H1 (cell line): ENCODE measurements around the gene PCNX1. TPM values are rescaled to one million over a fixed set of nuclear protein-coding genes. Genes with fewer than 3 reads are reported as not detected.

Experiments used
- CTCF ChIA-PET: fragments of 300-600 bp; sonication (Branson Sonifier 250); formaldehyde crosslinking; loops from one replicate; lab custom pipeline; 2021; ENCODE audit not compliant: partially characterized antibody; lab: Charles Lee
- POLR2A ChIA-PET: fragments of 300-600 bp; sonication (Branson Sonifier 250); formaldehyde crosslinking; loops from one replicate; lab custom pipeline; 2021; ENCODE audit warnings: inconsistent platforms; ENCODE audit not compliant: partially characterized antibody; lab: Charles Lee
- DNase-seq, 2 experiments: peaks; one replicate each; pipeline versions ENCODE4 v3.0.0 to v3.0.0-alpha.2; 2010 to 2022; ENCODE audit warnings: low spot score in 2 of 2, low read depth in 1 of 2, mixed read lengths in 1 of 2
- FAIRE-seq: peaks from 2 replicates; lab custom pipeline; 2011; peaks lifted over from hg19 to GRCh38; lab: Jason Lieb, UNC
- H2AFZ ChIP-seq: 2 replicates; pipeline ENCODE4 v1.8.1; 2012; ENCODE audit warnings: low read length, inconsistent platforms
- H2AK5ac ChIP-seq: 2 replicates; pipeline ENCODE4 v1.6.1; 2013; ENCODE audit warnings: low read depth, low read length
- H2BK120ac ChIP-seq: replicated peaks from 2 replicates; pipeline ENCODE3; 2013; ENCODE audit warnings: low read depth, low read length, inconsistent platforms
- H2BK12ac ChIP-seq: 2 replicates; pipeline ENCODE4 v1.6.1; 2013; ENCODE audit warnings: low read depth, low read length
- H2BK15ac ChIP-seq: 2 replicates; pipeline ENCODE4 v1.6.1; 2013; ENCODE audit warnings: low read length
- H2BK20ac ChIP-seq: 2 replicates; pipeline ENCODE4 v1.6.1; 2013; ENCODE audit warnings: low read length
- H2BK5ac ChIP-seq: 2 replicates; pipeline ENCODE4 v1.6.1; 2013; ENCODE audit warnings: low read depth, low read length
- H3K14ac ChIP-seq: 2 replicates; pipeline ENCODE4 v1.6.1; 2013; ENCODE audit warnings: inconsistent platforms; ENCODE audit not compliant: insufficient read length
- H3K18ac ChIP-seq: 2 replicates; pipeline ENCODE4 v1.6.1; 2013; ENCODE audit warnings: low read length; ENCODE audit errors: extremely low read depth
- H3K23ac ChIP-seq: 2 replicates; pipeline ENCODE4 v1.6.1; 2013; ENCODE audit warnings: inconsistent platforms; ENCODE audit not compliant: insufficient read length
- H3K23me2 ChIP-seq: 2 replicates; pipeline ENCODE4 v1.6.1; 2013; ENCODE audit warnings: low read depth, low read length
- H3K27ac ChIP-seq: 2 replicates; pipeline ENCODE4 v1.6.1; 2011; ENCODE audit warnings: low read depth, low read length, inconsistent platforms
- H3K27me3 ChIP-seq, 4 experiments: replicated peaks in 1 of 4; 1 replicate in 1 of 4; 2 replicates in 3 of 4; pipeline versions ENCODE4 v1.6.1 to v1.8.1; 2011 to 2013; ENCODE audit warnings: low read length in 3 of 4, mild to moderate bottlenecking in 3 of 4, inconsistent platforms in 2 of 4, mixed read lengths in 2 of 4, moderate library complexity in 1 of 4; ENCODE audit not compliant: control insufficient read depth in 3 of 4, insufficient read depth in 3 of 4; ENCODE audit errors: extremely low read depth in 1 of 4
- H3K36me3 ChIP-seq, 4 experiments: 2 replicates each; pipeline versions ENCODE4 v1.6.1 to v1.8.1; 2011 to 2013; ENCODE audit warnings: mild to moderate bottlenecking in 4 of 4, low read length in 3 of 4, moderate library complexity in 2 of 4, control low read depth in 1 of 4, inconsistent platforms in 1 of 4; ENCODE audit not compliant: insufficient read depth in 4 of 4, control insufficient read depth in 2 of 4
- H3K4ac ChIP-seq: replicated peaks from 2 replicates; pipeline ENCODE3; 2013; ENCODE audit warnings: low read length, low read depth, mixed read lengths, inconsistent platforms; ENCODE audit not compliant: insufficient read length
- H3K4me1 ChIP-seq, 4 experiments: replicated peaks in 1 of 4; 1 replicate in 1 of 4; 2 replicates in 3 of 4; pipeline versions ENCODE4 v1.6.1 to v1.8.1; 2011 to 2013; ENCODE audit warnings: low read length in 3 of 4, inconsistent platforms in 2 of 4, mixed read lengths in 1 of 4; ENCODE audit not compliant: insufficient read depth in 4 of 4, control insufficient read depth in 3 of 4
- H3K4me2 ChIP-seq, 2 experiments: 2 replicates each; pipeline versions ENCODE4 v1.6.1 to v1.8.1; 2011 to 2013; ENCODE audit warnings: low read depth in 2 of 2, low read length in 2 of 2, control low read depth in 1 of 2, inconsistent platforms in 1 of 2, mild to moderate bottlenecking in 1 of 2; ENCODE audit not compliant: insufficient read depth in 1 of 2
- H3K4me3 ChIP-seq, 4 experiments: fragments of 200-600, 300-600 bp in 1 of 4; sonication (generic), shearing (Covaris generic), sonication (Bioruptor Twin) in 1 of 4; 2 replicates each; pipeline versions ENCODE4 v1.5.1 to v1.8.1; 2011 to 2016; ENCODE audit warnings: low read length in 4 of 4, low read depth in 3 of 4, control low read depth in 2 of 4, inconsistent platforms in 2 of 4, mild to moderate bottlenecking in 2 of 4, mixed read lengths in 1 of 4, moderate library complexity in 1 of 4; ENCODE audit not compliant: insufficient read depth in 2 of 4; ENCODE audit errors: extremely low read depth in 1 of 4
- H3K56ac ChIP-seq: replicated peaks from 2 replicates; pipeline ENCODE3; 2013; ENCODE audit warnings: low read depth, mild to moderate bottlenecking, mixed read lengths, low read length, inconsistent platforms; ENCODE audit not compliant: insufficient read length
- H3K79me1 ChIP-seq: 2 replicates; pipeline ENCODE4 v1.6.1; 2013; ENCODE audit warnings: low read depth, low read length, control low read depth
- H3K79me2 ChIP-seq, 2 experiments: 2 replicates each; pipeline versions ENCODE4 v1.6.1 to v1.8.1; 2012 to 2013; ENCODE audit warnings: low read length in 2 of 2, mild to moderate bottlenecking in 2 of 2, inconsistent platforms in 1 of 2; ENCODE audit not compliant: insufficient read depth in 2 of 2, control insufficient read depth in 1 of 2
- H3K9ac ChIP-seq, 4 experiments: replicated peaks in 1 of 4; 1 replicate in 1 of 4; 2 replicates in 3 of 4; pipeline versions ENCODE4 v1.6.1 to v1.8.1; 2011 to 2013; ENCODE audit warnings: low read depth in 3 of 4, low read length in 3 of 4, control low read depth in 2 of 4, mild to moderate bottlenecking in 2 of 4, moderate library complexity in 2 of 4, inconsistent platforms in 1 of 4; ENCODE audit errors: extremely low read depth in 1 of 4
- H3K9me3 ChIP-seq, 2 experiments: 2 replicates each; pipeline versions ENCODE4 v1.6.1 to v1.8.1; 2012 to 2013; ENCODE audit warnings: mild to moderate bottlenecking in 2 of 2, moderate library complexity in 2 of 2, control low read depth in 1 of 2, inconsistent platforms in 1 of 2, low read depth in 1 of 2, low read length in 1 of 2, mixed read lengths in 1 of 2; ENCODE audit not compliant: insufficient read depth in 2 of 2
- H4K20me1 ChIP-seq, 2 experiments: replicated peaks in 1 of 2; 2 replicates each; pipeline versions ENCODE3 to v1.8.1; 2011 to 2013; ENCODE audit warnings: inconsistent platforms in 2 of 2, low read length in 2 of 2, mild to moderate bottlenecking in 1 of 2; ENCODE audit not compliant: insufficient read depth in 2 of 2, control insufficient read depth in 1 of 2
- H4K5ac ChIP-seq: 2 replicates; pipeline ENCODE4 v1.6.1; 2013; ENCODE audit warnings: low read length, low read depth, mixed read lengths, inconsistent platforms; ENCODE audit not compliant: insufficient read length
- H4K8ac ChIP-seq: 2 replicates; pipeline ENCODE4 v1.8.0; 2013; ENCODE audit warnings: mild to moderate bottlenecking, moderate library complexity, low read length, inconsistent platforms; ENCODE audit not compliant: insufficient read depth; ENCODE audit errors: extremely low read depth
- H4K91ac ChIP-seq: replicated peaks from 2 replicates; pipeline ENCODE3; 2013; ENCODE audit warnings: low read length, mixed read lengths, inconsistent platforms; ENCODE audit not compliant: insufficient read length
- EP300 ChIP-seq, 2 experiments: IDR thresholded peaks; 1 replicate in 1 of 2; 2 replicates in 1 of 2; pipeline ENCODE4 v1.6.1; 2011 to 2012; ENCODE audit warnings: low read depth in 2 of 2, low read length in 2 of 2, mild to moderate bottlenecking in 2 of 2, borderline replicate concordance in 1 of 2, inconsistent platforms in 1 of 2, moderate library complexity in 1 of 2
- KDM4A ChIP-seq: IDR thresholded peaks from one replicate; pipeline ENCODE4 v1.7.1; 2012; ENCODE audit warnings: low read depth, mild to moderate bottlenecking, moderate library complexity, low read length, inconsistent platforms; ENCODE audit not compliant: severe bottlenecking
- SP1 ChIP-seq: IDR thresholded peaks from 2 replicates; pipeline ENCODE4 v1.6.1; 2011; ENCODE audit warnings: low read depth, low read length
- WGBS, 2 experiments: shearing (Covaris generic) in 1 of 2; methylation state at CpG; one replicate each; pipeline versions ENCODE4 v1.1.6 to v1.1.7; 2013 to 2015; ENCODE audit warnings: low lambda C conversion rate in 2 of 2, mixed read lengths in 2 of 2, inconsistent platforms in 1 of 2, low coverage in 1 of 2, missing lambda C conversion rate in 1 of 2; ENCODE audit not compliant: insufficient replicate concordance in 2 of 2, insufficient coverage in 1 of 2, insufficient read length in 1 of 2; ENCODE audit errors: extremely low coverage in 1 of 2, missing lambda C conversion rate in 1 of 2; 5-methylcytosine and 5-hydroxymethylcytosine counted together
- polyA plus RNA-seq, 7 experiments: library from polyadenylated mRNA; depleted of rRNA in 3 of 7; stranded (reverse) in 5 of 7; unstranded in 2 of 7; fragments of >200 nt in 5 of 7; fragments of 200-250 nt in 2 of 7; gene quantifications; 1 replicate in 5 of 7; 2 replicates in 1 of 7; 4 replicates in 1 of 7; pipeline versions ENCODE4 v1.2.1 to v1.2.3, GENCODE V29; 2011 to 2013; ENCODE audit warnings: missing spikeins in 2 of 7, mixed read lengths in 2 of 7
- total RNA-seq: library from RNA; stranded (reverse); fragmentation: NEBNext Ultra II Directional; extraction: Animal tissue kit (Norgen Biotek cat#: 25700); gene quantifications from 2 replicates; pipeline ENCODE4 v1.2.1, GENCODE V29; 2021

Gene PCNX1
- total and polyA plus RNA-seq, 2 of the 8 experiments (the other 6 are each of a cell fraction or from before 2014, with no cell fraction given): 37.7 to 53.2 TPM

- Histone ChIP-seq H2BK15ac (no peak overlapping the region), H3K9me3 (no peaks in the 10 kb centered on the region), H4K8ac (no peak overlapping the region), H2BK12ac (no peak overlapping the region), H3K4ac (no peak overlapping the region), H3K56ac (no peak overlapping the region), H3K4me1 (no peaks in the 10 kb centered on the region), H3K79me2 (no peaks in the 10 kb centered on the region), H3K27me3 (peaks cover 0 to 1% (median 0%) of the 10 kb centered on the region in 4 experiments; a peak in 1 of 7 replicates), H3K27ac (no peak overlapping the region), H3K4me2 (no peak overlapping the region), H3K36me3 (peaks cover 0 to 39% (median 12%) of the 10 kb centered on the region in 4 experiments; a peak in 5 of 8 replicates), H2BK5ac (no peak overlapping the region), H2AFZ (no peak overlapping the region), H2BK120ac (no peak overlapping the region), H3K79me1 (no peaks in the 10 kb centered on the region), H4K20me1 (no peaks in the 10 kb centered on the region), H2BK20ac (no peak overlapping the region), H3K18ac (no peak overlapping the region), H3K9ac (no peak overlapping the region), H3K4me3 (no peak overlapping the region), H3K23ac (no peak overlapping the region), H3K23me2 (no peaks in the 10 kb centered on the region), H2AK5ac (no peak overlapping the region), H4K5ac (no peak overlapping the region), H4K91ac (no peak overlapping the region), H3K14ac (no peak overlapping the region)
- CTCF ChIA-PET: no interaction called here
- 98% methylated on average over 2 of the region's 2 CpGs; no CpG with 5 or more reads in 1 of the 2 experiments for WGBS, 2 experiments
- DNase-seq (no peak), FAIRE-seq (no peak)
- POLR2A ChIA-PET: no interaction called here
- TF ChIP-seq SP1 (no peak), EP300 (IDR thresholded peaks at IDR 0.05; ENCODE audit: borderline replicate concordance in 1 of 2, low read depth in 2 of 2, low read length in 2 of 2) (no peak), KDM4A (no peak)
Observed at GRCh38 chr14:71029236-71029781, 122.0 kb downstream of the PCNX1 start.
